ENCODE results near the gene PITPNB. TPM values are rescaled to one million over a fixed set of nuclear protein-coding genes. Genes with fewer than 3 reads are reported as not detected.

Gene PITPNB
- total RNA-seq, 1 donor from 2014 or later: 56.8 TPM

- no peak for DNase-seq (ENCODE audit: extremely low read depth, low read depth, low spot score)
Measured at GRCh38 chr22:27805841-27806240, 113.2 kb downstream of the PITPNB start.

GRCh38 chr22:27804470-27805297 is 114.4 kb downstream of the PITPNB start:
- no peak for DNase-seq (ENCODE audit: extremely low read depth, low read depth, low spot score)

DNA sequence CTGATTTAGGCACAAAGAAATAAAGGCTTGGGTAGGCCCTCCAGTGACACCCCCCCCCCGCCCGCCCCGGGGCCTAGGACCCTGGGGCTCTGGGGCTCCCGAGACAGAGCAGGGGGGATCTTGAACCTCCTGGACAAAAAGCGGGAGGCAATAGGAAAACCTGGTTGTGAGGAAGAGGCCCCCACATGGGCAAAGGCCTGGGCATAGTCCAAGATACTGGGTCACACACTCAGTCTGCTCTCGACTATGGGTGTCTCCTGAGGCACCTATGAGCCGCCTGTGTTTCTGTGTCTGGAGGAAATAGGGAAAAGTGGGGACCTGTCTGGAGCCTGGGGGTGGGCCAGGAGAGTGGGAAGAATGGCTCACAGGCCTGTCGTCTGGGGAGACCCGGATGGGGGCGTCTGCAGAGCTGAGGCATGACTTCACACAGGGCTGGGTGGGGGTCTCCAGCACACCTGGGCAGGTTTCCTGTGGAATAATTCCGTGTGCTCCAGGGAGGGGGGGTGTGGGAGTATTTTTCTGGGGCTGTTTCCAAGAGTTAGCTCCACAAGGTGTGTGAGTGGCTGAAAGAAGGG is 115.1 kb downstream of the PITPNB start:
- DNase-seq (ENCODE audit: extremely low read depth, low read depth, low spot score): no peak

DNA sequence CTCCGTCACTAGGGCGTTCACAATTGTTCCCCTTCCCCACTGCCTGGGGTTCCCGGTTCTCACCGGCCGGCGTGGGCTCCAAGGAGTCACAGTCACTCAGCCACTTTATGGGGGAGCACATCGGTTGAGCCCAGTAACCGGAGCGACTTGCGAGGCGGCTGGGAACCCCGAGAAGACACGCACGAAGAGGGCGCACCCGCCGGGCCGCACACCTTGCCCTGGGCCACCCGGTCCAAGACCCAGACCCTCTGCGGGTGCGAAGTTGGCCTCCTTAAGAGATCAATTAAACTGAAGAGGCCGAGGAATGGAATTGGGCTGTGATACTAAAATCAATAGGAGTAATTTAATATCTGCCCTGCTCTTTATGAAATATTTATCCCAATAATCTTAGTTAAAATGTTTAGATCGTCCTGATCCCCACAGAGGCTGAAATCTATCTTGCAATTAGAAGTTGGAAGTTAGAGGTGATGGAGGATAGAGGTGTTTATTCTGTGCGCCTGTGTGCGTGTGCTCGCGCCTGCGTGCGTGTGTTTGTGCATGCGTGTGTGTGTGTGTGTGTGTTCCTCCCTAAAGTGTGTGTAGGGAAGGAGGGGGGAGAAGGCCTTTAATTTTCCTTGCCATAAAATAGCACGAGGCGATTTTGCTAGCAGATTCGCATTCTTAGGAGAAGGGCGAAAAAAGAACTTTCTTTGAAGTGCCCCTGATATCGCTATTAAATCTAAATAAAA is 116.5 kb downstream of the PITPNB start:
- DNase-seq (ENCODE audit: extremely low read depth, low read depth, low spot score): no peak

Other genes starting within 250 kb of the PITPNB start
- 8.0 and 12.7 TPM in 2 replicates for gene MN1, start 117.5 kb downstream of the PITPNB start, total RNA-seq